ENCODE data around the gene TNK1.
A peak's percentile ranks its signal among the peaks of the same experiment; 100 is the strongest.

Gene TNK1

DNA sequence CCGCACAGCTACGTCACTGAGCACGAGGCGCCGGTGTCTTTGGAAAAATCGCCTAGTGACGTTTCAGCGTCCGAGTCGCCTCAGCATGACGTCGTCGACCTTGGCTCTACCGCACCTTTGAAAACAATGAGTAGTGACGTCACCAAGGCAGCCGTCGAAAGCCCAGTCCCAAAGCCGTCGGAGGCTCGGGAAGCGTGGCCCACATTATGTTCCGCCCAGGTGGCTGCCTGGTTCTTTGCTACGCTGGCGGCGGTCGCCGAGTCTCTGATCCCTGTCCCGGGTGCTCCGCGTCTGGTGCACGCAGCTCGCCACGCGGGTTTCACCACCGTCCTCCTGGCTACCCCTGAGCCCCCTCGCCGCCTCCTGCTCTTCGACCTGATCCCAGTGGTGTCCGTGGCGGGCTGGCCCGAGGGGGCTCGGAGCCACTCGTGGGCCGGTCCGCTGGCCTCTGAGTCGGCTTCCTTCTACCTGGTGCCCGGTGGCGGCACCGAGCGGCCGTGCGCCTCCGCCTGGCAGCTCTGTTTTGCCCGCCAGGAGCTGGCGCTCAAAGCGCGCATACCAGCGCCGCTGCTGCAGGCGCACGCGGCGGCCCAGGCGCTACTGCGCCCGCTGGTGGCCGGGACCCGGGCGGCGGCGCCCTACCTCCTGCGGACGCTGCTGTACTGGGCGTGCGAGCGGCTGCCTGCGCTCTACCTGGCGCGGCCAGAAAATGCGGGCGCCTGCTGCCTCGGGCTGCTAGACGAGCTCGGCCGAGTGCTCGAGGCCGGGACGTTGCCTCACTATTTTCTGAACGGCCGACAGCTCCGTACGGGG, 55.9 kb downstream of the TNK1 start:
- DNase-seq (ENCODE audit: low spot score), result peak; percentile 91

DNA sequence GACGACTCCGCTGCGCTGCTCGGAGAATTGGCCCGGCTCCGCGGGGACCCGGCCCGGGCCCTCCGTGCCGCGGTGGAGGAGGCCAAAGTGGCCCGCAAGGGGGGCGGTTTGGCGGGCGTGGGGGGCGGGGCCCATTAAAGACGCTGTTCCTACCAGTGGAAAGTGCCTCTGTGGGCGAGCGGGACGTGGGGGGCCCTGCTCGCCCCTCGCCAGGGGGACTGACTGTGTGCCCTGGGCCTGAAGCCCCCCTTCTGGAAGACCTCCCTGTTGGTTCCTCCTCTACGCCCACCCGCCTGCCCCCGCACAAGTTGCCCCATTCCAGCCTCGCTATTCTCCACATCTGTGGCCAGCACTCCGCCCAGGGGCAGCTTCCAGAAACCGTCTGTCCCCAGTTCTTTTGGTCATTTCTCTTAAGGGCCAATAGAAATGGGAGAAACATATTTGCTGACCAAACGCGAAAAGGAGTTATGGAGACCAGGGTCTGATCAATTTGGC, 56.5 kb downstream of the TNK1 start:
- no peak for DNase-seq (ENCODE audit: low spot score)

DNA sequence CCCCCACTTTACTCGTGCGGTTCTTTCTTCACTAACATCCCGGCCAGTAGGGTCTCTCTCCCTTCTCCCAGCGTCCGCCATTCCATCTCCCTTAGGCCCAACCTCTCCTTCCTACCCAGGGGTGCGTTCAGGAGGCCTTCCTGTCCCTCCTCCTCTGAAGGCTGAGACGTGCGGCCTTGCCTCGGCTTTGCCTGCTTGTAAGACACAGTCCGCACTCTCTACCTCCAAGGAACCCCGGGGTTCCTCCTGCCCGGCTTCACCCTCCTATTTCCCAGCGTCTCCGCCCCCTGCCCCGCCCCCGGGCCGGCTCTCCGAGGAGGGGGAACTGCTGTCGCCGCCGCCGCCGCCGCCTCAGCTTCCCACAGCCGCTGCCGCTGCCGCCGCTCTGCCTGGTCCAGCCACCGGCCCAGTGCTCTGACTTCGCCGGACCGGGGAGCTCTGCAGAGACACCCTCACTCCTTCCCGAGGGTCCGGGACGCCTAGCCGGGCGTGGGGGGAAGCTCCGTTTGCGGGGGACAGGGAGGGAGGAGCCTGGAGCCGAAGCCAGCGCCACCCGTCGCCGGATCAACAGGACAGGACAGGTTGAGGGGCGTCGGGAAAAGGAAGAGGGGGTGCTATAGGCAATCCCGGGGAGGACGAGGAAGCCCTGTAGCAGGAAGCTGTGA, 57.2 kb downstream of the TNK1 start:
- DNase-seq (ENCODE audit: low spot score), result peak; percentile 45

DNA sequence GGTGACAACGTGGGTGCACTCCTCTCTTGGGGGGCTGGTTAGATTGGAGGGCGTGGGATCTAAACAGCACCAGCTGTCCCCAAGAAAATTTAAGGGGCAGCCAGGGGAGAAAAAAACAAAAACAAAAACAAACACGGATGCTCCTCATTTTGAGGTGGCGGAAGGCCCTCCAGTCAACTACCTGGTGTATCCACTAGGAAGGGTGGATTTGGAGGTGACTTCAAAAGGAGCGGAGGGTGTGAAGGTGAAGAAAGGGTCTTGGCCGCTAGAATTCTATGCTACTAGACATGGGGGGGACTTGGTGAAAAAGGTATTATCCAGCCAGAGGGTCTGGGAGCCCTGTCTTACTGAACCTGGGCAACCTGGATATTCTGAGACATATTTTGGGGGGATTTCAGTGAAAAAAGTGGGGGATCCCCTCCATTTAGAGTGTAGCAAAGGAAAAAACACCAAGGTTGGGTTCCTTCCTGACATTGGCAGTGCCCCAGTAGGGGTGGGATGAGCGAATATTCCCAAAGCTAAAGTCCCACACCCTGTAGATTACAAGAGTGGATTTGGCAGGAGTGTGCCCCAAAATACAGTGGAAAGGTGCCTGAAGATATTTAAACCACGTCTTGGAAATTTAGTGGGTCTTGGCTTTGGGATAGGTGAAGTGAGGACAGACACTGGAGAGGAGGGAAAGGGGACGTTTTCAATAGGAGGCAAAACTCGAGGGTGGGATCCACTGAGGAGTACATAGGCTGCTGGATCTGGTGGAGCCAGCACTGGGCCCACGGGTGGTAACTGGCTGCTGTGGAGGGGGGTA, 58.0 kb downstream of the TNK1 start:
- DNase-seq (ENCODE audit: low spot score), result no peak
